ENCODE measurements around the gene TLE3.
"Not testable (repeated sequence)": the region's sequence is repeated elsewhere in the genome, so short reads cannot be mapped to it uniquely, and the experiment has no call there.

TLE3 gene

DNA sequence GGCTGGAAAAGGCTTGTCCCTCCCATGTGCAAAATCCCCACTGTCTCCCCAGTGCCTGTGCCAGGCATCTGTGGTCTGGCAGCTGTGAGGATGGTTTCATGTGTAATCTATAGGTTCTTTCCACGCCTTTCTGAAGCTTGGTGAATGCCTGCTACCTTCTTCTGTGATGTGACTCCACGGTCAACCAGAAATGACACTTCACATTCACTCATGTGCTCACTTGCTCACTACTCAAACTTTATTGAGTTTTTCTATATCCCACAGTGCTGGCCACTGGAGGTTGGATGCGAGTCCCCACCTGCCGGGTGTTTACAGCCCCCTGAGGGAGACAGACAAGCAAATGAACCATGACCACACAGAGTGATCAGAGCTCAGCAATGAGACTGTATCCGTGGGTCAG lies 27.9 kb upstream of the TLE3 start:
- no peak for DNase-seq (ENCODE audit: low spot score)

DNA sequence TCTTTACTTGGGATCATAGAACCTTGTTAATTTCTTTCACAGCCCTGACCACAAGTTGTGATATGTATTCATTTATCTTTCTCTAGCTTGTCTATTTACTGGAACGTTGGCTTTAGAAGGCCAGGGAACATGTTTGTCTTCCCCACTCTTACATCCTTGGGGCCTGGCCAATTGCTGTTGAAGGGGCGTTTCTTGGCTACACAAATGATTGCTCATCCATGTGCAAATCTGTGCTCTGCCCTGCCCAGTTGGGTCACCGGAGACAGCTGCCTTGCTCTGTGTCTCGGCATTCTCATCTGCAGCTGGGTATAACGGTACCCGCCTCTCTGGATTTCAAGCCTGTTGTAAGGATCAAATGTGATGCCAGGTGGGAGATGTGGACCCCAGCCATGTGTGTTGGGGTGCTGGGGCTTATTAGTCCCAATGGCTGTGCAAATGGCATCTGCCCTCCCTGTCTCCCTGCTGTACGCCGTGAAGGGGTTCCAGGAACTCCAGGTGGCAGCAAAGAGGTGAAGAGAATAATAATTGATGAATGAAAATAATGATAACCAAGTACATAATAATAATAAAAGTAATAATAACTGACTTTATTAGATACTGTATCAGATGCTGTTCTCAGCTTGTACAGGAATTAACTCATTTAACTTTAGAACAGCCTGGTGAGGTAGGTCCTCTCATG lies 24.0 kb upstream of the TLE3 start:
- no peak for DNase-seq (ENCODE audit: low spot score)

GRCh38 chr15:70120958-70121623 lies 23.4 kb upstream of the TLE3 start:
- DNase-seq (ENCODE audit: low spot score), result no peak

DNA sequence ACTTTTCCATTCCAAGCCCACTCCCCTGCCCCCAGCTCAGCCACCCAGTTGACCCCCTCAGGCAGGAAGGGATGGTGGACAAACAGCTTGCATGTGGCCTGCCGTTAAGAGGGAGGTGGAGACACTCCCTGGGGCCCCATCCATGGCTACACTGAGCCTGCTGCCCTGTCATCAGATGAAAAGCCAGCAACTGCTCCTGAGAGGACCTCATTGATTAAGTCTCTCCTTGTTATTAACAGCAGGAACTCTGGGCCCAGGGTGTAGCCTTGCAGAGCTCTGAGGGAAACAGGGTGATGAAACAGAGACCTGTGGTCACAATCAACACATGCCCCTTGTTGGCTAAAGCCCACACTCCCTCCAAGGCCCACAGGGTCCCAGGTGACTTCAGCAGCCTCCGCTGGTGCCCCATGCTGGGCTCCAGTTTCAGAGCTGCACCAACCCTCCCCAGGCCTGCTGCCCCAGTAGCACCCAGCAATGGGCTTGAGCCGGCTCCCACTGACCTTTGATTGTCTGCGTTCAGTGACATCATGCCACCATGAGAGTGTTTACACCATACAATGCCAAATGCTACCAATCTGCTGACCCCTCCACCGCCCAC lies 22.3 kb upstream of the TLE3 start:
- DNase-seq (ENCODE audit: low spot score), result no peak

GRCh38 chr15:70118599-70118998 lies 20.9 kb upstream of the TLE3 start:
- no peak for DNase-seq (ENCODE audit: low spot score)

DNA sequence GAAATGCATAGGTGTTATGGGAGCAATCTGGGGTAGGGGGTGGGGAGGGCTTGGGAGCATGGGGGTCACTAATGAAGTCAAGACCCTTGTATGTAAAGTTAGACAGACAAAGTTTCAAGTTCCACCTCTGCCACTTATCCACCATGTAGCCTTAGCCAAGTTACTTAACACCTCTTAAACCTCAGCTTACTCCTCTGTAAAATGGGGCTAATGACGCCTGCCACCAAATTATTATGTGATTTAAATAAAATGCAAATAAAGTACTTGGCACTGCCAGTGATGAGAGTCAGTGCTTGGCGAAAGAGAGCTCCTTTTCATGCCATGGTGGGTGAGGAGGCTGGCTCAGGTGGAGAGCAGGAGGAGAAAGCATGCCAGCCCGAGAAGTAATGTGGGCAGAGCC lies 18.6 kb upstream of the TLE3 start:
- DNase-seq (ENCODE audit: low spot score), result no peak

DNA sequence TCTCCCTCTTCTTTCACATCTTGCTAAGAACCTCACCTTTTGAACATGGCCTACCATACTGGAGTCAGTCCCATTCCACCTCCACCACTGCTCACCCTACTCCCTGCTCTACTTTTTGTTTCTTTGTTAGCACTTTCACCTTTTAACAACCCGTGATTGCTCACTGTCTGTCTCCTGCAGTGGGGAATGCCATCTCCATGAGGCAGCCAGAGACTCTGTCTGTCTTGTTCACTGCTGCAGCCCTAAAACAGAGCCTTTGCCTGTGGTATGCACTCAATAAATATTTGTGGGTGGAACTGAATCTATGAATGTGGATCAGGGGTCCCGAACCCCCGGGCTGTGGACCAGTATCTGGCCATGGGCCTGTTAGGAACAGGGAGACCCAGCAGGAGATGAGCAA lies 16.5 kb upstream of the TLE3 start:
- DNase-seq (ENCODE audit: low spot score), result no peak

GRCh38 chr15:70113304-70113700 lies 15.6 kb upstream of the TLE3 start:
- no peak for DNase-seq (ENCODE audit: low spot score)

DNA sequence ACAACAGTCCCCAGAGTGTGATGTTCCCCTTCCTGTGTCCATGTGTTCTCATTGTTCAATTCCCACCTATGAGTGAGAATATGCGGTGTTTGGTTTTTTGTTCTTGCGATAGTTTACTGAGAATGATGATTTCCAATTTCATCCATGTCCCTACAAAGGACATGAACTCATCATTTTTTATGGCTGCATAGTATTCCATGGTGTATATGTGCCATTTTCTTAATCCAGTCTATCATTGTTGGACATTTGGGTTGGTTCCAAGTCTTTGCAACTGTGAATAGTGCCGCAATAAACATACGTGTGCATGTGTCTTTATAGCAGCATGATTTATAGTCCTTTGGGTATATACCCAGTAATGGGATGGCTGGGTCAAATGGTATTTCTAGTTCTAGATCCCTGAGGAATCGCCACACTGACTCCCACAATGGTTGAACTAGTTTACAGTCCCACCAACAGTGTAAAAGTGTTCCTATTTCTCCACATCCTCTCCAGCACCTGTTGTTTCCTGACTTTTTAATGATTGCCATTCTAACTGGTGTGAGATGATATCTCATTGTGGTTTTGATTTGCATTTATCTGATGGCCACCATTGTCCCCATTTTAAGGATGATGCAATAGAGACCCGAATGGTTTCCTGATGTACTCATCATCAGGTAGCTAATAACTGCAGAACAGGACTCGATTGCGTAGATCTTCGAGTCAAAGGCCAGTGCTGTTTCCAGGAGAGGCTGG lies 15.0 kb upstream of the TLE3 start:
- not testable (repeated sequence) for DNase-seq (ENCODE audit: low spot score)

DNA sequence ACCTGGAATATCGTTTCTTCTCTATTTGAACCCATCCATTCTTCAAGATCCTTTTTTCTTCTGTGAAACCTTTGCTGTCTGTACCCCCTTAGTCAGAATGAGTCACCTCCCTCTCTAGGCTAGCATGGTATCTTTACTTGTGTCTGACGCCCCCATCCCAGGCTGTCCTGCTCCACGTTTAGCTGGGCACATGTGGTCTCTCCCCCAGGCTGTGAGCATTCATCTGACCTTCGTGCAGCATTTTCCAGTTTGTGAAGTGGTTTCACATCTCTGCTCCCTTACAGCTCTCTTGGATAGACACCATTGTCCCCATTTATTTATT lies 14.3 kb upstream of the TLE3 start:
- DNase-seq (ENCODE audit: low spot score), result no peak

DNA sequence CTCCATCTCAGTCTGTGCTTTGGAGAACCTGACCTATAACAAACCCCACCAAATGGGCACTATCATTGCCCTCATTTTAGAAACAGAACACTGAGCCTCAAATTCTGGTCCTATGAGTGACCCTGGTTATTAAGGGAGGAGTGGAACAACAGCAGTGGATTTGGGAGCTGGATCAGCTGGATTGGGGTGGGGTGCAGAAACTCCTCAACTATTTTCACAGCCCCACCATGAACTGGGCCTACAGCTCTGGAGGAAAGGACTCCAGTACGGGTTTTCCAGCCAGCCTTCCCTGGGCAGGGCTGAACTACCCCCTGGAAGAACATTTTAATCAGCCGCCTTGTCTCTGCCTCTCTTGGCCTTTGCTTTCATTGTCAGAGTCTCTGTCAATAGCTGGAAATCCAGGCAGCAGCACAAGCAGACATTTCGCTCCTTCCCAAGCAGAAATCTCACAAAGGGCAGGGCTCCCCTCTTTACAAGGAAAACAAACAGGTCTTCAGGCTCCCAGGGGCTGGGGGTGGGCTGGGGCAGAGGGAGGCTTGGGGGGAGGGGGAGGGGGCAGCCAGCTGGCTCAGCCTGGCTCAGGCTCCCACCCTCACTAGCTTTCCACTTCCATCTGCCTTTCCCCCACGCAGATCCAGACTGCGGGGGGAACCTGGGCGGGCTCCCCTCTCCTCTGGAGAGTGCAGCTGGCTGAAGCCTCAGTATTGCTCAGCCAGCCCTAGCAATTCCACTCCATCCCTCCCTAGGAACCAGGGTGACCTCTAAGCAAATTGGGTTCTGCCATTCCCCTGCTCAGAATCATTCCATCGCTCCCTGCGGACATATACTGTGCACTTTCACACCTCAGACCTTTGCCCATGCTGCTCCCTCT lies 13.7 kb upstream of the TLE3 start:
- DNase-seq (ENCODE audit: low spot score), result peak; percentile 81

GRCh38 chr15:70109978-70110377 lies 12.3 kb upstream of the TLE3 start:
- DNase-seq (ENCODE audit: low spot score), result no peak

GRCh38 chr15:70109531-70109930 lies 11.8 kb upstream of the TLE3 start:
- DNase-seq (ENCODE audit: low spot score), result no peak

- DNase-seq (ENCODE audit: low spot score), result no peak
These were observed 6.3 kb upstream of the TLE3 start for GRCh38 chr15:70103880-70104626.

DNA sequence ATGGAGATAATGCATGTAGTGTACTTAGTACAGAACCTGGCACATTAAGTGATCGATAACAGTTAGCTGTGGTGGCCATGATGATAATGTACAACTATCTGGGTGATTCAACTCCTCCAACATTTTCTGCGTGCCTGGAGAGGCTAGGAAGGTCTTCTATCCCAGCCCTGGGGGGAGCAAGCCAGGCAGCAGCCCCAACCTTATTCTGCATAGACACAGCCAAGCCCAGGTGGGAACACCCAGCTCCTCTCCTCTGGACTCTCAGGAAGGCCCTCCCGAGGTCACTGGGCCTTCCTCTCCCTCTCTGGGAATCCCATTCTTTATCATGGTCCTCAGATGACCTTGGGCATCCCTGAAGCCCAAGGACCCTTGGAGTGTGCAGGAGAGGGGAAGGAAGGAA lies 5.1 kb upstream of the TLE3 start:
- DNase-seq (ENCODE audit: low spot score), result no peak

DNA sequence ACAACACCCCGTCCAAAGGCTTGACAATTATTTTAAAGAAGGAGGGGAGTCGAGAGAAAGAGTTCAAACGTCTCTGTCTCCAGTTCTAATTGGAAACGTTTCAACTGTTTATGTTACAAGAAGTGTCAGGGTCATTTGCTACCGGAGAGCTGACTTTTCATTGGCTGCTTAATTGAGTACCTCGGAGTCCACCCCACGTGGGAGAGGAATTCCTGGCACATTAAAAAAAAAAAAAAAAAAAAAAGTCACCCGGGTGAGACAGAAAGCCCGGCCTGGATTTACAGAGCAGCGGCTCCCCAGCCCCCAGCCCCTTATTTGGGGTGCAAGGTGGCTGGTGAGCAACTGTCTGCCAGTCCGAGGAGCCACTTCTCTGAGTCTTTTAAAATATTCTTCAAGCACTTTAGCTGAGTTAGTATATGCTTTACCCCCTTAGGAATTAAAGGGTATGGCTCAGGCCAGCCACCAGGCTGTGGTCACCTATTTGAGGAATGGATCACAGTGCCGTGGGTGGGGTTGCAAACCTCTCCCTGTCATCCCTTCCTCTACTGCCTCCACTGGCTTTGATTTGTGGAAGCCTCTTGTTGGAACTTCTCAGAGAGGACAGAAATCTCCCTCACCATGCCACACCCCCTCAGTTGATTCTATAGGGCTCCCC lies 3.9 kb upstream of the TLE3 start:
- DNase-seq (ENCODE audit: low spot score), result peak; percentile 88

DNA sequence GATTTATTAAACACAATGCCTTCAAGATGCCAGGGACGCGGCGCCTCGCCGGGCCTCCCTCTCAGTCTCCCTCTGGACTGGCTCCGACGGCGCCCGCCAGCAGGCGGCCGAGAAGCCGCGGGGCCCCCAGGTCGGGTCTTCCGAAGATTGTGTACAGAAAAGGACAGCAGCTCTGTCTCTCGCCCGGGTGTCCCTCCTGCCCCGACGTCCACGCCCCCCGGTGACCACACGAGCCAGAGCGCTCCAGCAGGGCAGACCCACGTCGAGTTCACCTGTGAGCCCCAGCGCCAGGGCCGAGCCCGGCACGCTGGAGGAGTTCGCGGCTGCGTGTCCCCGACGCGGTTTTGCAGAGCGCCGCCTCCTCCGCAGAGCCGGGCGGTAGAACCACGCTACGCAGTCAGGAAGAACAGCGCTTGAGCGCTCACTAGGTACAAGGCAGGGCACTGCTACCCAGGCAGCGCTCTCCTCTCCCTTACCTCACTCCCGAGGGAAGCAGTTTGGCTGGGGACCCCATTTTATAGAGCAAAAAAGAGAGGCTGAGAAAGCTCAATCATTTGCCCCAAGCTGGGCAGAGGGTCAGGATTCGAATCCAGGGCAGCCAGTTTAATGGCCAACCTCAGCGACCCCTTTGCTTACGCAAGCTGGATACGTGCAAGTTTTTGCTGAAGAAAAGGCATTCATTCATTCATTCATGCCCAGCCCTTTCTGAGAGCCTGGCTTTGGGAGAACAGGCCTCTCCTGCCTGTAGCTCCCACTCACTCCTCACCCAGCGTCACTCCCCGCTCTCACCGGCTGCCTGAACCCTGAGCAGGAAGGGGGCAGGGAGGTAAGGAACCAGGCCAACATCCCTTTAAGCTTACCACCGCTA lies 3.0 kb upstream of the TLE3 start:
- DNase-seq (ENCODE audit: low spot score), result peak; percentile 42

DNA sequence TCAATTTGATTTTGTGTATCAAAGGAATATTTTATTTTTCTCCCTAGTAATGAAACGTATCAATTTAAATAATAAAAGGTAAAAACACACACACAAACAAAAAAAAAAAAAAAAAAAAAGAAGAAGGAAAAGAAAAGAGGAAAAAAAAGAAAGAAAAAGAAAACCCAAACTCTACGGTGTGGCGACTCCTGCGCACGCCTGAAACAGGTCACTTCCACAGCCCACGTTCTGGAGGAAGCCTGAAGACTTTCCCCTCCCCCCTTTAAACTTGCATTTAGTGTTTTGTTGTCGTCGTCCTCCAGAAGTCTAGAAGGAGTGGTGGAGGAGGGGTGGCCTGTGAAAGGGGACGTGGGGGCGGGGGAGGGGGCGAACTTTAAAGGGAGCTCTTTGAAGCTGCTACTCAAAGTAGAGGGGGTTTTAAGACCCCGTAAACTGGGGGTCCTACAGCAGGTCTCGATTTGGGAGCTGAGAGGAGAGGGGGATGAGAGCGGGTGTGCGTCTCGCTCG lies 2.3 kb upstream of the TLE3 start:
- DNase-seq (ENCODE audit: low spot score), result no peak

DNA sequence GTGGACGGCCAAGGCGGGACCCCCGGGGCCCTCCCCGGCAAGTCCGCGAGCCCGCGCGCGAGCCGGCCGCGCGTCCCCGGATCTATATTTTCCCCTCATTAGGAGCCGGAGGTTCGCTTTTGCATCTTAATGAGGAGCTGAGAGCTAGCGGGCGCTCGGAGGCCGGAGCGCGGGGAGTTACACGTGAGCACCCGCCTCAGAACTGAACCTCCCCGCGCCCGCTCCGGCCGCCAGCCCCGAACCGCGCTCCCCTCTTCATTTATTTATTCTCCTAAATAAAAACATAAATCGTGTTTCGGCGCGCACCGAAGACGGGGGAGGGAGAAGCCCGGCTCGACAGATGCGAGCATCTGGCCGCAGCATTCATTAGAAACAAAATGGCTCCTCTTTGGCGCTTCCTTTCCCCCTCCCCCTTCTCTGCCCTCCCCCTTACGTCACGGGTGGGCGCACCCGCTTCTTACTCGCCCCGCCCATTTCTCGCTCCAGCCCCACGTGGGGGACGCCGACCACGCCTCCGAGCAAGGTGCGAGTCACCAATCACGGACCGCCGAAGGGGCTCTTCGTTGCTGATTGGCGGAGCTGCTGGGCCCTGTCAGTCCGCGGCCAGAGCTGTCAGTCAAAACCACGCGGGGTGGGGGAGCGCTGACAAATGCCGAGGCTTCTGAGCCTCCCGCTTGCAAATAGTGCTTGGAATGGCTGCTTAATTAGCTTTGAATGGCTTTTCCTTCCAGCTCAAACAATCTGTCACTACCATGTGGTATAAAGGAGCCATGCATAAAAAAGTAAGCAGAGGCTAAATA lies 1.6 kb upstream of the TLE3 start:
- peak; percentile 100 for DNase-seq (ENCODE audit: low spot score)

Measured in cerebellar cortex (tissue), 1 donor.